ENCODE data around the gene ATXN7L2.

GRCh38 chr1:109482791-109483671, 674 bp upstream of the ATXN7L2 start:
- no peak for TF ChIP-seq CTCF (IDR thresholded peaks at IDR 0.05; ENCODE audit: insufficient read depth, low read depth, low read length)
- TF ChIP-seq EZH2 (IDR thresholded peaks at IDR 0.05; ENCODE audit: insufficient read depth, low read length), result no peak
